AG09319 (cell line): ENCODE results near the gene UQCR11.

Experiments used
- DNase-seq: peaks from one replicate; pipeline ENCODE4 v3.0.0-alpha.2; 2010; ENCODE audit warnings: low read depth; ENCODE audit errors: extremely low read depth
- CTCF ChIP-seq: IDR thresholded peaks from 2 replicates; pipeline ENCODE4 v1.5.1; 2011; ENCODE audit warnings: low read depth, mild to moderate bottlenecking, inconsistent platforms, low read length, moderate library complexity

UQCR11 gene

GRCh38 chr19:1612114-1613086 lies 7.1 kb upstream of the UQCR11 start:
- DNase-seq: no peak
- no peak for TF ChIP-seq CTCF

- no peak for TF ChIP-seq CTCF
- no peak for DNase-seq
These were observed 6.1 kb upstream of the UQCR11 start for GRCh38 chr19:1611353-1611752.

- TF ChIP-seq CTCF: no peak
- DNase-seq: no peak
These were observed 5.3 kb upstream of the UQCR11 start for GRCh38 chr19:1610579-1610978.

GRCh38 chr19:1609680-1610474 lies 4.6 kb upstream of the UQCR11 start:
- no peak for DNase-seq
- TF ChIP-seq CTCF: no peak

- DNase-seq: no peak
- no peak for TF ChIP-seq CTCF
These were observed 3.8 kb upstream of the UQCR11 start for GRCh38 chr19:1609103-1609396.

- DNase-seq: no peak
- no peak for TF ChIP-seq CTCF
These were observed 3.3 kb upstream of the UQCR11 start for GRCh38 chr19:1608359-1609102.
